AG04450 (cell line): ENCODE measurements around the gene APOL6. TPM values are rescaled to one million over a fixed set of nuclear protein-coding genes. Genes with fewer than 3 reads are reported as not detected.

ENCODE experiments used
- CTCF ChIA-PET: fragments of 300-600, 350-600 bp; formaldehyde crosslinking; extraction: SDS; loops from one replicate; lab custom pipeline; 2022; ENCODE audit warnings: antibody characterized with exemption, inconsistent platforms; lab: Charles Lee
- POLR2A ChIA-PET: fragments of 350-600 bp; formaldehyde crosslinking; extraction: SDS; loops from one replicate; lab custom pipeline; 2021; ENCODE audit warnings: antibody characterized with exemption, inconsistent platforms; lab: Yijun Ruan, JAX
- DNase-seq: peaks from one replicate; pipeline ENCODE4 v3.0.0-alpha.2; 2011; ENCODE audit warnings: low read depth, low spot score
- H3K27ac ChIP-seq: one replicate; pipeline ENCODE4 v1.5.1; 2012; ENCODE audit warnings: low read depth, low read length, control low read depth
- H3K27me3 ChIP-seq: one replicate; pipeline ENCODE4 v1.6.0; 2012; ENCODE audit warnings: low read length; ENCODE audit not compliant: control insufficient read depth, insufficient read depth
- H3K4me3 ChIP-seq: 2 replicates; pipeline ENCODE4 v1.5.1; 2011; ENCODE audit warnings: mild to moderate bottlenecking, low read depth, low read length, control low read depth
- H3K9me3 ChIP-seq: 2 replicates; pipeline ENCODE4 v1.5.1; 2012; ENCODE audit warnings: low read length; ENCODE audit not compliant: control insufficient read depth, insufficient read depth
- CTCF ChIP-seq: IDR thresholded peaks from 2 replicates; pipeline ENCODE4 v1.5.1; 2011; ENCODE audit warnings: low read depth, low read length, control low read depth, inconsistent platforms
- polyA plus RNA-seq: library from polyadenylated mRNA; depleted of rRNA; stranded (reverse); fragments of >200 nt; gene quantifications from 2 replicates; pipeline ENCODE4 v1.2.3, GENCODE V29; 2011

The APOL6 gene
- polyA plus RNA-seq, 1 experiment, result 15.0 TPM

GRCh38 chr22:35630387-35630793 is 17.9 kb upstream of the APOL6 start:
- ChIA-PET POLR2A (interaction anchor here (0.6 kb wide), 1 partner anchor 367 kb away, joined by 3 read pairs; no protein-coding TSS in a partner anchor), CTCF (interaction anchor here (1.3 kb wide), 1 partner anchor 436 kb away, joined by 6 read pairs; no protein-coding TSS in a partner anchor)
- no peak for TF ChIP-seq CTCF
- no peaks in the 10 kb centered on the region for H3K9me3 ChIP-seq
- H3K4me3 ChIP-seq, result no peak overlapping the region
- no peak overlapping the region for H3K27ac ChIP-seq
- DNase-seq, result peak; percentile 30
- H3K27me3 ChIP-seq, result no peaks in the 10 kb centered on the region

- no peak overlapping the region for H3K4me3 ChIP-seq
- H3K27me3 ChIP-seq, result no peaks in the 10 kb centered on the region
- CTCF ChIA-PET, result interaction anchor here (1.3 kb wide), 1 partner anchor 435 kb away, joined by 6 read pairs; no protein-coding TSS in a partner anchor
Measured at GRCh38 chr22:35630891-35631290, 17.4 kb upstream of the APOL6 start.

GRCh38 chr22:35631597-35631996 is 16.6 kb upstream of the APOL6 start:
- Histone ChIP-seq H3K9me3 (no peaks in the 10 kb centered on the region), H3K27me3 (no peaks in the 10 kb centered on the region), H3K27ac (no peak overlapping the region), H3K4me3 (no peak overlapping the region)
- POLR2A ChIA-PET, result no interaction called here
- DNase-seq, result no peak
- CTCF ChIA-PET, result interaction anchor here (1.3 kb wide), 1 partner anchor 146 kb away, joined by 3 read pairs; no protein-coding TSS in a partner anchor
- TF ChIP-seq CTCF, result peak; percentile 56

More at GRCh38 chr22:35630891-35631290, 17.4 kb upstream of the APOL6 start:
- Histone ChIP-seq H3K9me3 (no peaks in the 10 kb centered on the region), H3K27ac (no peak overlapping the region)
- DNase-seq, result no peak
- POLR2A ChIA-PET, result no interaction called here
- TF ChIP-seq CTCF, result no peak

- Histone ChIP-seq H3K27ac (no peak overlapping the region), H3K9me3 (no peaks in the 10 kb centered on the region), H3K4me3 (no peak overlapping the region), H3K27me3 (no peaks in the 10 kb centered on the region)
- ChIA-PET POLR2A (no interaction called here), CTCF (no interaction called here)
- TF ChIP-seq CTCF, result no peak
- DNase-seq, result no peak
Measured at GRCh38 chr22:35632935-35633334, 15.3 kb upstream of the APOL6 start.

- no peak for DNase-seq
- Histone ChIP-seq H3K27ac (no peak overlapping the region), H3K27me3 (no peaks in the 10 kb centered on the region), H3K9me3 (no peaks in the 10 kb centered on the region), H3K4me3 (no peak overlapping the region)
- ChIA-PET POLR2A (no interaction called here), CTCF (no interaction called here)
- no peak for TF ChIP-seq CTCF
Measured at GRCh38 chr22:35633520-35633919, 14.7 kb upstream of the APOL6 start.
